CD4-positive, CD25-positive, alpha-beta regulatory T cell (primary cell): ENCODE results near the gene GSPT2. TPM values are rescaled to one million over a fixed set of nuclear protein-coding genes. Genes with fewer than 3 reads are reported as not detected.

Experiments used
- polyA plus RNA-seq, 4 donors: library from polyadenylated mRNA; unstranded; fragments of 300-500 nt; fragmentation: Illumina TruSeq; gene quantifications; one replicate each; pipeline ENCODE4 v1.2.3, GENCODE V29; 2021
- total RNA-seq: library from RNA; stranded (reverse); gene quantifications from one replicate; pipeline ENCODE4 v1.2.3, GENCODE V29; 2022

Gene GSPT2
- total and polyA plus RNA-seq, 5 donors from 2014 or later = 5.4 to 10.9 (median 9.1) TPM

Other genes starting within 250 kb of the GSPT2 start
- 0.27 TPM for gene NUDT11, start 246.8 kb upstream of the GSPT2 start, total RNA-seq
- under 1 TPM in 3 of 4 donors, not detected in 1; 0.25 to 0.54 (median 0.37) TPM for gene NUDT11, start 246.8 kb upstream of the GSPT2 start, polyA plus RNA-seq
- gene CENPVL3, start 124.5 kb upstream of the GSPT2 start, total RNA-seq = not detected
- not detected for gene CENPVL3, start 124.5 kb upstream of the GSPT2 start, polyA plus RNA-seq
- not detected for gene CENPVL2, start 60.6 kb upstream of the GSPT2 start, total RNA-seq
- gene CENPVL2, start 60.6 kb upstream of the GSPT2 start, polyA plus RNA-seq = not detected
- not detected for gene CENPVL1, start 32.9 kb upstream of the GSPT2 start, total RNA-seq
- not detected for gene CENPVL1, start 32.9 kb upstream of the GSPT2 start, polyA plus RNA-seq
- gene MAGED1, start 150.2 kb downstream of the GSPT2 start, total RNA-seq = 23.3 TPM
- gene MAGED1, start 150.2 kb downstream of the GSPT2 start, polyA plus RNA-seq = 10 to 100 TPM; 34.7 to 37.5 (median 35.2) TPM